Pulmonary artery endothelial cell (primary cell): ENCODE measurements around the gene LPGAT1. TPM values are rescaled to one million over a fixed set of nuclear protein-coding genes. Genes with fewer than 3 reads are reported as not detected.
A peak's percentile ranks its signal among the peaks of the same experiment; 100 is the strongest.
"Not testable (repeated sequence)": the region's sequence is repeated elsewhere in the genome, so short reads cannot be mapped to it uniquely, and the experiment has no call there.

ENCODE experiments used
- DNase-seq: peaks from one replicate; pipeline ENCODE4 v3.0.0-alpha.2; 2011; ENCODE audit warnings: low read depth, low spot score
- total RNA-seq: library from RNA; depleted of rRNA; stranded (reverse); fragments of >200 nt; gene quantifications from 2 replicates; pipeline ENCODE4 v1.2.3, GENCODE V29; 2014

Gene LPGAT1, protein sequence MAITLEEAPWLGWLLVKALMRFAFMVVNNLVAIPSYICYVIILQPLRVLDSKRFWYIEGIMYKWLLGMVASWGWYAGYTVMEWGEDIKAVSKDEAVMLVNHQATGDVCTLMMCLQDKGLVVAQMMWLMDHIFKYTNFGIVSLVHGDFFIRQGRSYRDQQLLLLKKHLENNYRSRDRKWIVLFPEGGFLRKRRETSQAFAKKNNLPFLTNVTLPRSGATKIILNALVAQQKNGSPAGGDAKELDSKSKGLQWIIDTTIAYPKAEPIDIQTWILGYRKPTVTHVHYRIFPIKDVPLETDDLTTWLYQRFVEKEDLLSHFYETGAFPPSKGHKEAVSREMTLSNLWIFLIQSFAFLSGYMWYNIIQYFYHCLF
- total RNA-seq, result 36.3 and 55.5 TPM in 2 replicates

DNA sequence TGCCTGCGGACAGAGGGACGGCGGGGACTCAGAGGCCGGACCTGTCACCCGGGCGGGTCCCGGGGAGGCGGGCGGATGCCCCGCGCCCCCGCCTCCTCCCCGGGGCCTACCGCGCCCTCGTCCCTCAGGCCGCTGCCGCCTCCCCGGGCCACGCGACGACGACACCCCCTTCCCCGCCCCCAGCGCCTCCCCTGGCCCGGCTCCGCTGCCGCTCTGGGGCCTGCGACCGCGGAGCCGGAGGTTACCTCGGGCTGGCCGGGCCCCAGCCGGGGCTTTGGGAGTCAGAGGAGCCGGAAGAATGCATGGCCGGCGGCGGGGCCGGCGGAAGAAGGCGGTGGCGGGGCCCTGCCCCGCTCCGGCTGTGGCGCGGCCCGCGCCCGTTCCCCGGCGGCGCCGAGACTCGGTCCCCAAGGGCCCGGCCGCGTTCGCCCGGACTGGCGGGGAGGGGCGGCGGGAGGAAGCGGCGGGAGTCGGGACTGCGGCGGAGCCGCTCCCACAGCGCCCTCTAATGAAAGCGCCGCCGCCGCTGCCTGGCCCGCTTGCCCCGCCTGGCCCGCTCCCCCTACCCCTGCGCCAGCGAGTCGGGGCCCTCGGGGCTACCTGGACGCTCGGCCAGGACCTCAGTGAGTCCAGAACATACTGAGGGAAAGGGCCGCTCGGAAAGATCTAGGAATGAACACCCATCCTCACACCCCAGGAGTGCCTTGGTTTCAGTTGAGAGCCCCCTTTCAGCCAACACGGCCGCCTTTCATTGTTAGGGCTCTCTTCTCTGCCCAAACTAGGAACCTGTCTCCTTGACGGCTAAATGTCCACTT lies at the start of gene LPGAT1:
Gene LPGAT1, minus strand, starts transcription at position 436 of the 815 bp plus-strand sequence. CDS start 1,467 bp downstream, outside the sequence.
- peak; percentile 5 for DNase-seq

DNA sequence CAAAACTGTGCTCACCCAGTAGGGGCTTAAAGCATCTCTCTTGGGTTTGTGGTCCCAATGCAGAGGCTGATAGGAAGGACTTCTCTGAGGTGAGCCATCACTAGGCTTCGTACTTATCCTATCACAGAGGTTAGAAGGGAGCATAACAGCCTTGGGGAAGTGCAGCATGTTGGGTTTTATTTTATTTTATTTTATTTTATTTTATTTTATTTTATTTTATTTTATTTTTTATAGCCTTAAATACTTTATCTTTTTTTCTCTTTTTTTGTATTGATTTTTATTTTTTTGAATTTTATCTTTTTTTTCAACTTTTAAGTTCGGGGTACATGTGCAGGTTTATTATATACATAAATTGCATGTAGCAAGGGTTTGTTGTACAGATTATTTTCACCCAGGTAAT lies 48.9 kb upstream of the LPGAT1 start:
- DNase-seq, result no peak

DNA sequence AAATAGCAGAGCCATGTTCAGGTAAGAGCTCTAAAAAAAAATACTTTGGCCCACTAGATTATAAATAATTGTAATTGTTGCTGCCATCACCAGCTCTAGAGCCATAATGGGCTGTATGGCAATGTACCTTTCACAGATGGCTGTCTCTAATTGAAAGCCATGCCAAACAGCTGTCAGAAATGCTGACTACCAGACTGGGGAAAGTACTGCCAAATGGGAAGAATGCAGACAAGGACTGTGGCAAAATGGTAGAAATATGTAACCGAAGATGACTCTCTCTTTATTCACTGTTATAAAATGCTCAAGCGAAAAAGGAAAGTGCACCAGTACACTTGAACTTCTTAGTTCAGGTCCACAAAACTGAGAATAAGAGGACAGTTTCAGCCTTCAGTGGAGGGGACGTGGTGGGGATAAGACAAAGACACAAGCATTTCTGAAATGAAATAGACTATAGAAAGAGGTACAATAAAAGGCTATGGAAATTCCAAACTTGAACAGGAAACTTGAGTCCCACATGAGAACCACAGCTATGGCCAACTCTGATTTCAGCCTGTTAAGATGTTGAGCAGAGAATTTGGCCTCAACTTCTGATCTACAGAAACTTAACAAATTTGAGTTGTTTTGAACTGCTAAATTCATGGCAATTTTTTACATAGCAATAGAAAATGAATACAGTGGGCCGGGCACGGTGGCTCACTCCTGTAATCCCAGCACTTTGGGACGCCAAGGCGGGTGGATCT lies 46.5 kb upstream of the LPGAT1 start:
- DNase-seq, result no peak

DNA sequence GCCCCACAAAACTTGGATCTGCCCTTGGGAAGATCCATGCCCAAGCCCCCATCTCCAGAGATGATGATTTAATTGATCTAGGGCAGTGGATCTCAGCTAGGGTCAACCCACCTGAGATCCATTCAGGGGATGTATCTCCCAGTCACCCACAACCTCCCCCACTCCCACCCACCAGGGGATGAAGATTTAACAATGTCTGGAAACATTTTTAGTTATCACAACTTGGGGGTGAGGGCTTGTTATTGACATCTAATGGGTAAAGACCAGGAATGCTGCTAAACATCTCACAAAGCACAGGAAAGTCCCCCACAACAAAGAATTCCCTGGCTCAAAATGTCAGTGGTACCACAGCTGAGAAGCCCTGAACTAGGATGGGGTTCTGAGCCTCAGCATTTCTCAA lies 45.0 kb upstream of the LPGAT1 start:
- no peak for DNase-seq

DNA sequence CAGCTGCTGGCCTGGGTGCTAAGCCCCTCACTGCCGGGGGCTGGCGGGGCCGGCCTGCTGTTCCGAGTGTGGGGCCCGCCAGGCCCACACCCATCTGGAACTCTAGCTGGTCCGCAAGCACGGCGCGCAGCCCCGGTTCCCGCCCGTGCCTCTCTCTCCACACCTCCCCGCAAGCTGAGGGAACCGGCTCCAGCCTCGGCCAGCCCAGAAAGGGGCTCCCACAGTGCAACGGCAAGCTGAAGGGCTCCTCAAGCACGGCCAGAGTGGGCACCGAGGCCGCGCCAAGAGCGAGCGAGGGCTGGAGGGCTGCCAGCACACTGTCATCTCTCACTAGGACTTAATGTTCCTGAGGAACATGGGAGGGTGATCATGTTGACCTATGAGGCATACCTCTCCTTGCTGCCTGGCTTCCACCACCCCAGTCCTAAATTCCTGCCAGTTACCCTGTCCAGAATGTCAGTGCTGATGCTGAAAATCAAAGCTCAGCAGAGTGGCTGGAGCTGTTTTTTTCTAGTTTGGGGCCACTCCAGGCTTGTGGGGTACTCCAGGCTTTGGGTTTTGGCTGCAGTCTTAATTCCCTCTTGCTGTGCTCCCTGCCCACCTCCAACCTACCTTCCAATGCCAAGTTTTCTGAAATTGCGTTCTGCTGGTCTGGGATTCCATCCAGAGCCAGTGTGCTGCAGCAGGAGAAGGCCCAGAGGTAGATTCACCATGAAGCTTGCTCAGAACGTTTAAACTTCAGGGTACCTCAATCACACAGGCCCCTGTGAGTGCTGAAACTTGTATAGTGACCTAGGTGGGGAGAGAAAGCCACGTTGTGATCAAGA lies 44.2 kb upstream of the LPGAT1 start:
- no peak for DNase-seq

DNA sequence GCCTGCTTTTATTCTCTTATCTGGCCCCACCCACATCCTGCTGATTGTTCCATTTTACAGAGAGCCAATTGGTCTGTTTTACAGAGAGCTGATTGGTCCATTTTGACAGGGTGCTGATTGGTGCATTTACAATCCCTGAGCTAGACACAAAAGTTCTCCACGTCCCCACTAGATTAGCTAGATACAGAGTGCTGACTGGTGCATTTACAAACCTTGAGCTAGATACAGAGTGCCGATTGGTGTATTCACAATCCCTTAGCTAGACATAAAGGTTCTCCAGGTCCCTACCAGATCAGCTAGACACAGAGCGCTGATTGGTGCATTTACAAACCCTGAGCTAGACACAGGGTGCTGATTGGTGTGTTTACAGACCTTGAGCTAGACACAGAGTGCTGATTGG lies 43.2 kb upstream of the LPGAT1 start:
- not testable (repeated sequence) for DNase-seq

DNA sequence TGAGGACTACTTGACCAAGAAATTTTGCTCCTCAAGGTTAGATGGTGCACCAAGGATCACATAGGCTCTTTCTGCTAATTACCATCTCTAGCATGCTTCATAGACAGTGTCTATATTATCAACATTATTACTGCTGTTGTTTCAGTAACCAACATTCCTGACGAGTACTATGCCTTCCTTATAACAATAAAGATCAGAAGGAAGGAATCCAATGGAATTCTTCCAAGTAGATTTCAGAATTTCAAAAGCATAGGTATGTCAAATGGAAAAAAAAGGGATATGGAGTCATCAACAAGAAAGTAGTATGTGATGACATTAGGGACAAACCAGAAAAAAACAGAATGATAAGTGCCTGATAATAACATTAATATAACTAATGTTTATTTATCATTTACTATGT lies 39.6 kb upstream of the LPGAT1 start:
- no peak for DNase-seq

DNA sequence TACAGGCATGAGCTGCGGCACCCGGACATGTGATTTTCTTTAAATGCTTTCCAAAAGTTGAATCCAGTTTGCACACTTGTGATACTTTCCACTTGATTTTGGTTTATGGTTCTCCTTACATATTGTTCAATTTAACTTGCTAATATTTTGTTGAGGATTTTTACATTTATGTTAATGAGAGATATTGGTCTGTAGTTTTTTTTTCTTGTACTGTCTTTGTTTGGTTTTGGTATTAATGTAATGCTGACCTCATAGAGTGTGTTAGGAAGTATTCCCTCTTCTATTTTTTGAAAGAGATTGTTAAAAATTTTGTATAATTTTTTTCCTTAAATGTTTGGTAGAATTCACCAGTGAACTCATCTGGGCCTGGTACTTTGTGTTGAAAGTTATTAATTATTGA lies 34.6 kb upstream of the LPGAT1 start:
- no peak for DNase-seq

DNA sequence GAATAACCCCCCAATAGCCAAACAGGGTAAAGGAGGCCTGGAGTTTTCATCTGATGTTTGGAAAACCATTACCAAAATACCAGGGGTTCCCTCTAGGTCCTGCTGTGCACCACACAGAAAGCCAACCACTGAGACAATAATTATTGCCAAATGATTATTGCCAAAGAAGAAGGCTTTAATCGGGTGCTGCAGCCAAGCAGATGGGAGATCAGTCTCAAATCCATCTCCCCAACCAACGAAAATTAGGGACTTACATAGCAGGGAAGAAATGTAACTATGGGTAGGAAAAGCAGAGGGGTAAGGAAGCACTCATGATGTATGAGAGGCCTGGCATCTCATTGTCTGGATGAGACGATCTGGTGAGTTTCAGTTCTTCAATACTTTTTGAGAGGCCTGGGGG lies 28.8 kb upstream of the LPGAT1 start:
- no peak for DNase-seq

DNA sequence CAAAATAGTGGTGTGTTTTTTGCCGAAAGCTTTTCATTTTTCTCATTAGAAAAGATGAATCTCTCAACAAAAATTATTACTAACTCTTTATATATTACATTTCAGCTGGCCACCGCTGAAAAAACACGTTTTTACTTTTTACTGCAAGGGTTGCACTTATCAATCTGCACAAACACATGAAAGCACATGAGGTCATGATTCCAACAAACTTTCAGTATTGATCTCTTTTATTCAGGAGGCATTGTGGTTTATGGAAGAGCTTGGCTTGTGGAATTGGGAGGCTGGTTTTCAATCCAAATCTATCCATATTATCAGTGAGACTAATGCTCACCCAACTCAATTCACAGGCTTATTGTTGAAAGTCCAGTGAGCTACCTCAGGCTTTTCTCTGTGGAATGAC lies 20.6 kb upstream of the LPGAT1 start:
- DNase-seq, result no peak

DNA sequence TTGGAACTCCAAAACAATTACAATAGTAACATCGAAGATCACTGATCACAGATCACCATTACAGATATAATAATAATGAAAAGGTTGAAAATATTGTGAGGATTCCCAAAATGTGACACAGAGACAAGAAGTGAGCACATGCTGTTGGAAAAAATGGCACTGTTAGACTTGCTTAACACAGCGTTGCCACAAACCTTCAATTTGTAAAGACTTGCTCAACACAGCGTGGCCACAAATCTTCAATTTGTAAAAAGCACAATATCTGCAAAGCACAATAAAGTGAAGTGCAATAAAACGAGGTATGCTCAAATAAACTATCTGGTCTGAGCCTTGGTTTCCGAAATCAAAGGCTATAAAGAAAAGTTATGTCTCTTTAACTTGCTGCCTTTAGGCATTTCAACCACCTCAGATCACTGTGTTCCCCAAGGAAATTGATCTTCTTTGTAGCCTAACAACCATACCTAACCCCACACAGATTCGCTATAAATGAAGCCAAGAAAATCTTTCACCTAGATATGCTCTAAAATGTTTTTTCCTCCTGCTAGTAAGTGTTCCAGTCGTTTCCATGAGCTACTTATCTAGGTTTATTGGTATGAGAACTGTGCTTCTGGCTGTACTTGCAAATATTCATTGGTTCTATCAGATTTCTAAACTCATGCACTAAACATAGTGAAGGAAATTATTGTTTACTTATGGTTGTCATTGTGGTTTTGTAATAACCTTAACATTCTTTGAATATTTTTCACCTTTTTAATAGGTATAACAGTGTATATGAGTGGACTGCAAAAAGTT lies 13.1 kb upstream of the LPGAT1 start:
- DNase-seq, result no peak

DNA sequence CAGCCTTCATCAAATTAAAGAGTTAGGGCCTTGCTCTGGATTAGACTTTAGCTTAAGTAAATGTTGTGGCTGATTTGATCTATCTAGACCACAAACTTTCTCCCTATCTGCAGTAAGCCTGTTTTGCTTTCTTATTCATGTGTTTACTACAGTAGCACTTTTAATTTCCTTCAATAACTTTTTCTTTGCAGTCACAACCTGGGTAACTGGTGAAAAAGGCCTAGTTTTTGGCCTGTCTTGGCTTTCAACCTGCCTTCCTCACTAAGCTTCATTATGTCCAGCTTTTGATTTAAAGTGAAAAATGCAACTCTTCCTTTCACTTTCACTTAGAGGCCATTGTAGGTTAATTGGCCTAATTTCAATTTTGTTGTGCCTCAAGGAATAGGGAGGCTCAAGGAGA lies 12.5 kb upstream of the LPGAT1 start:
- DNase-seq, result no peak

DNA sequence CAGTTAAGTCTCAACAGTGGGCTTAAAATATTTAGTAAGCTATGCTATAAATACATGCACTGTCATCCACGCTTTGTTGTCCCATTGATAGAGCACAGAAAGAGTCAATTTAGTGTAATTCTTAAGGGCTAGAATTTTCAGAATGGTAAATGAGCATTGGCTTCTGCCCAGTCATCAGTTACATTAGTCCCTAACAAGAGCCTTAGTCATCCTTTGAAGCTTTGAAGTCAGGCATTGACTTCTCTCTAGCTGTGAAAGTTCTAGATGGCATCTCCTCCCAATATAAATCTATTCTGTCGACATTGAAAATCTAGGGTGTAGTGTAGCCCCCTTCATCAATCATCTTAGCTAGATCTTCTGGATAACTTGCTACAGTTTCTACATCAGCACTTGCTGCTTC lies 12.0 kb upstream of the LPGAT1 start:
- no peak for DNase-seq

DNA sequence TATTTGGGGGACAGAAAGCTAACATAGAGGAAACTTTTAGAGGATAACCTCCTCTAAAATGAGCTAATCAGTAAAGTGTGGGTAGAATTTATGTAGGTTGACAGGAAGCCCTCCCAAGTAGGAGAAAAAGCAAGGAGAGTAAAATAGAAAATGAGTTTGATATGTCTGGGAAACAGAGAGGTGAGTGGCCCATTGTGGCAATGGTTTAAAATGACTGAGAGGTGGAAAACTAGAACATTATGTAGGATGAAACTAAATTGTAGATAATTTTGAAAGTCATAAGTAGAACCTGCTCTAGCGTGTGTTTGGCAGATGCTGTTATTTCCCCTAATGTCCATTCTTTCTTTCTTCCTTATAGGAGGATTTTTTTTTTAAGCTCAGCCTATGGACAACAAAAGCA lies 8.5 kb upstream of the LPGAT1 start:
- DNase-seq, result no peak

DNA sequence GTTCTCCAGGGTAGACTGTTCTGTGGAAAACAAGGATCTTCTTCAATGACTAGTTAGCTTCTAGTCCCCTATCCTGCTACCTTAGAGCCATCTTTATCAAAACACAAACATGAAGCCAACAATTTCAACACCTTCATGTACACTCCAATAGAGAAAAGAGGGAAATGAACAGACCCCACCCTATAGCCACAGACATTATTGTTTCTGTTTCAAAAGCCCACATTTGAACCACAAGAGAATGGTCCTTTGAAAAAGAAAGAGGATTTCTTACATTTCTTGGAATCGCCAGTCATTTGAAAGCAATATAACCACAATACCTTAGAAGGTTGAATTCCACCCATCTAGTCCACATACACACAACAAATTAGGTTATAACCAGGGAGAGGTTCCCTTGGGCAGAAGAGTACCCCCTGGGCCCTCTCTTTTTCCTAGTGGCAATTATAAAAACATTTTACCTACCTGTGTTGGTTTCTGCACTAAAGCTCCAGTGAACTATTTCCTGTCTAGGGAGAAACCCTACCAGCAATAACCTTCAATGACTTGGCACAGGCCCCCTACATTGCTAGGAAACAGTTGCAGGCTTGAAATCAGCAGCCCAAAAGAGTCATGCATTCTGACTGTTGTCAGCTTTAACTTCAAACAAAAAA lies 2.7 kb upstream of the LPGAT1 start:
- DNase-seq, result no peak

DNA sequence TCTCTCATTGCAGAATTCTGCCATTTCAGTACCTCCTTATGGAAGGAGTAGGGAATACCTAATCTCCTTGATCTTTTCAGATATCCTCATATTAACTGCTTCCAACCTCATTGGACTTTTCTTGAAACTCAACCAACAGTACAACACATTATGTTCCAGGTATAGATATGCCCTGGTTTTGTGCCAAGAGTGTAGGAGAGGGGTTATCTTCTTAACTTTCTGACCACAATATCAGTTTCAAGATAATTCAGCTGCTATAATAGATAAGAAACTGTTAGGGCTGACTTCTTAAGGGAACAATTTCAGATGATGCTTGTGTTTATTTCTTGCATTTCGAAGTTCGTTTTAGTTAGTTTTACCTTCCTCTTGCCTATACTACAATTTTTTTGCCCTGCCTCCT lies 2.1 kb upstream of the LPGAT1 start:
- DNase-seq, result no peak

DNA sequence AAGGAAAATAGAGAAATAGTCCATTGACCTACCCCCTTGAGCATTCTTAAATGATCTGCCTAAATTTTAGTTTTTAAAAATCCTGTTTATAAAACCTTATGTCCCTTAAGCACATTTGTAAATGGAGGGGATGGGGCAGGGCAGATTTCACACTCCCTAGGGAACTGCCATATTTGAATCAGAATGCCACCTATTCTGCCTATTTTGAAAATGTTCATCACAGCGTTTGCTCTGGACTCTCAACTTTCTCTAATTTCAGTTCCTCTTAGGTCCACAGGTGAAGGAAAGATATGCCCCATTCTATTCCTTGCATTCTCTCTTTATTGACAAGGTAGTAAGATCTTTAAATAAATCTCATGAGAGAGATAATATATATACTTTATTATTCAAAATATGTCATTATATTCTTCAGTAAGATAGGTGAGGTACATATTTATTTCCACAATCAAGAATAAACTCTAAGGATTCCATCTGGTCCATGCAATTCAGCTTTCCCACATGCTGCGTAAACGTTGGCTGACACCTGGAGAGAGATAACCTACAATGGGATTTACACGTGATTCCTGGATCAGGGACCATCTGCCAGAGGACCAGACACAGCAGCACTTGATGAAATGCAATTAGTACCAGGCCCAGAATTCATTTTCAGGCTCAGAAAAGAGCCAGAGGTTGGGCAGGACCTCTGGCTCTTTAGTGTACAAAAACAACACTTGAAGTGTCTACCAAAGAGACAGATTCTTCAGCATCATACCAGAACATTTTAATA lies 1.2 kb upstream of the LPGAT1 start:
- DNase-seq, result no peak

DNA sequence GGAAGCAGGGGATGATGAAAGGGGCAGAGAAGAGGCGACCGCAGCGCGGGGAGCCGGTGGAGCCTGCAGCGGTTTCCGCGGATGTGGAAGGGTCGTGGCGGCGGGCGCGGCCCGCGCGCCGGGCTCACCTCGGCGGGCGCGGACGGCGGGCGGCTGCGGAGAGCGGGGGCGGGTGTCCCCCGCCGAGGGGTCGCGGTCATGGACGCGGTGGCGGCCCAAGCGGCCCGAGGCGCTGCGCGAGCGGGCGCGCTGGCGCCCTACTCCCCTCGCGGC lies 572 bp downstream of the LPGAT1 start:
- DNase-seq, result no peak

DNA sequence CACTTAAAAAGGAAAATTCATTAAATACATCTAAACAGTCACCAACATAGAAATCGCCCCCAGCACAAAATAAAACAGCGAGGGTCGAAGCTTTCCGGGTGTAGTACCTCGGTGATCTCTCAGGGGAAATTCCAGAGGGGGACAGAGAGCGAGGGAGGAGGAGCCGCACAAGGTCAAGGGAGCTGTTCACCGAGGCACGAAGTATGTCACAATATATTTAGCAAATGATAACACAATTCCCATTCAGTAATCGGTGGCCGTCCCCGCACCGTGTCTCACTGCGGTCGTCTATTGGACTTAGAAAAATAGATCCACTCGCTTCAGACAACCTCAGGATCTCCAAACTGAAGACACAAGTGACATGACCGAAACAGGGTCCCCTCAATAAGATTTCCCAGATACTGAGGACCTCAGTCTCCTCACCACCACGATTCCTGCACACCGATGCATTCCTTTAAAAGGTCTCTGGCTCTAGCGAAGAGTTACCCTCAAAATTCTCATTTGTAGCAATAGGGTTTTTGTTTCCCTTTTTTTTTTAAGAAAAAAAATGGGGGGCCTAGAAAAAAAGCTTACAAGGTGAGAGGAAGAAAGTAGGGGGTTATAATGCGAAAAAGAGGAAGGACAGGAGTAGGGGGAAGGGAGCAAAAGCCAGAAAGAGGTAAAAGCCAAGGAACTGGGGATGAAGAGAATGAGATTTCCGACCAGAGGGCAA lies 1.1 kb downstream of the LPGAT1 start:
- DNase-seq, result no peak
